K562 (cell line): Measurements from ENCODE around the gene RASGRP4. TPM values are rescaled to one million over a fixed set of nuclear protein-coding genes. Genes with fewer than 3 reads are reported as not detected.

Experiments
- ASH1L ChIP-seq: fragments of 450-650 bp; IDR thresholded peaks from 2 replicates; pipeline ENCODE4 v1.6.1; 2018; ENCODE audit warnings: borderline replicate concordance, mild to moderate bottlenecking, low read depth; ENCODE audit not compliant: partially characterized antibody
- ATF3 ChIP-seq, 2 experiments: fragments of 450-650 bp in 1 of 2; sonication (generic) in 1 of 2; formaldehyde crosslinking in 1 of 2; IDR thresholded peaks in 1 of 2; conservative IDR thresholded peaks in 1 of 2; 2 replicates each; pipeline versions ENCODE4 v1.6.1 to v1.8.1; 2016 to 2023; ENCODE audit warnings: mild to moderate bottlenecking in 2 of 2, moderate library complexity in 2 of 2, inconsistent platforms in 1 of 2, missing genetic modification reagents in 1 of 2
- CHD2 ChIP-seq: IDR thresholded peaks from 2 replicates; pipeline ENCODE4 v1.6.1; 2011; ENCODE audit warnings: low read depth, low read length
- EP400 ChIP-seq: fragments of 450-650 bp; IDR thresholded peaks from 2 replicates; pipeline ENCODE4 v1.6.1; 2017; ENCODE audit warnings: antibody characterized with exemption, mild to moderate bottlenecking, moderate library complexity
- GABPA ChIP-seq: fragments of 200-800 bp; sonication (Bioruptor generic); conservative IDR thresholded peaks from 2 replicates; pipeline ENCODE4 v1.6.1; 2016; ENCODE audit warnings: low read depth, missing genetic modification characterization, missing compliant biosample characterization
- HDAC8 ChIP-seq: fragments of 450-650 bp; IDR thresholded peaks from 2 replicates; pipeline ENCODE4 v1.6.1; 2016; ENCODE audit warnings: mild to moderate bottlenecking, missing genetic modification characterization, moderate library complexity, missing compliant biosample characterization
- HEY1 ChIP-seq: fragments of 250-450 bp; sonication (Bioruptor Pico); IDR thresholded peaks from 2 replicates; pipeline ENCODE4 v1.5.0; 2020; ENCODE audit warnings: mild to moderate bottlenecking, moderate library complexity, borderline replicate concordance
- HMGN3 ChIP-seq: IDR thresholded peaks from 2 replicates; pipeline ENCODE4 v1.6.1; 2011; ENCODE audit warnings: borderline replicate concordance, low read depth, mild to moderate bottlenecking, mixed read lengths, low read length; ENCODE audit not compliant: insufficient read length; ENCODE audit errors: extremely low read depth
- HNRNPL ChIP-seq: fragments of 200-400 bp; formaldehyde crosslinking; IDR thresholded peaks from 2 replicates; pipeline ENCODE4 v1.6.1; 2017; ENCODE audit warnings: low read depth, mild to moderate bottlenecking, low read length
- KLF6 ChIP-seq: fragments of 250-450 bp; sonication (Bioruptor Pico); IDR thresholded peaks from 2 replicates; pipeline ENCODE4 v1.4.0; 2020; ENCODE audit warnings: mild to moderate bottlenecking, moderate library complexity, borderline replicate concordance
- MLX ChIP-seq, 2 experiments: fragments of 450-650 bp in 1 of 2; sonication (generic) in 1 of 2; formaldehyde crosslinking; conservative IDR thresholded peaks; 2 replicates each; pipeline versions ENCODE4 v1.4.0 to v1.8.1; 2020 to 2022; ENCODE audit warnings: mild to moderate bottlenecking in 1 of 2, missing genetic modification reagents in 1 of 2
- NCOA2 ChIP-seq, 2 experiments: fragments of 450-650 bp; IDR thresholded peaks; 2 replicates each; pipeline ENCODE4 v1.6.1; 2018; ENCODE audit warnings: mild to moderate bottlenecking in 2 of 2, moderate library complexity in 1 of 2; ENCODE audit not compliant: partially characterized antibody in 2 of 2
- PATZ1 ChIP-seq: fragments of 250-450 bp; sonication (Bioruptor Pico); IDR thresholded peaks from 2 replicates; pipeline ENCODE4 v1.5.0; 2020; ENCODE audit warnings: mild to moderate bottlenecking, borderline replicate concordance
- POLR2AphosphoS5 ChIP-seq: IDR thresholded peaks from 2 replicates; pipeline ENCODE4 v1.6.1; 2011; ENCODE audit warnings: mild to moderate bottlenecking, low read depth, low read length, moderate library complexity; ENCODE audit not compliant: control insufficient read depth, insufficient read depth
- PRPF4 ChIP-seq: fragments of 200-400 bp; formaldehyde crosslinking; IDR thresholded peaks from one replicate; pipeline ENCODE4 v1.6.1; 2017; ENCODE audit warnings: low read length, low read depth, mild to moderate bottlenecking; ENCODE audit not compliant: insufficient read depth, poor library complexity, severe bottlenecking
- SRF ChIP-seq, 2 experiments: fragments of 250-450, 450-650 bp in 1 of 2; sonication (Bioruptor Pico) in 1 of 2; sonication (generic) in 1 of 2; formaldehyde crosslinking; IDR thresholded peaks; 2 replicates each; pipeline versions ENCODE4 v1.5.0 to v1.5.1; 2020 to 2022; ENCODE audit warnings: mild to moderate bottlenecking in 1 of 2, missing genetic modification reagents in 1 of 2
- TOE1 ChIP-seq, 2 experiments: fragments of 450-650 bp in 1 of 2; sonication (generic) in 1 of 2; formaldehyde crosslinking in 1 of 2; IDR thresholded peaks; 2 replicates each; pipeline versions ENCODE4 v1.7.1 to v1.8.0; 2016 to 2022; ENCODE audit warnings: borderline replicate concordance in 2 of 2, mild to moderate bottlenecking in 2 of 2, antibody characterized with exemption in 1 of 2, inconsistent platforms in 1 of 2, low read depth in 1 of 2, missing genetic modification reagents in 1 of 2, moderate library complexity in 1 of 2
- VEZF1 ChIP-seq: fragments of 200-800 bp; sonication (Bioruptor generic); IDR thresholded peaks from 2 replicates; pipeline ENCODE4 v1.6.1; 2017; ENCODE audit warnings: missing genetic modification characterization, missing compliant biosample characterization
- ZFPM2 ChIP-seq: fragments of 250-450 bp; sonication (Bioruptor Pico); IDR thresholded peaks from 2 replicates; pipeline ENCODE4 v1.5.1; 2022; ENCODE audit warnings: mild to moderate bottlenecking
- polyA plus RNA-seq, 8 experiments: library from polyadenylated mRNA; depleted of rRNA in 4 of 8; stranded (reverse) in 5 of 8; unstranded in 3 of 8; fragments of >200 nt; fragmentation: Nextera tagmentation in 2 of 8; fragmentation: Illumina TruSeq in 1 of 8; extraction: Ambion mirVana in 2 of 8; extraction: Trizol in 1 of 8; gene quantifications; 2 replicates each; pipeline versions ENCODE4 v1.2.1 to v1.2.3, GENCODE V29; 2011 to 2014; ENCODE audit warnings: inconsistent platforms in 1 of 8, missing spikeins in 1 of 8
- total RNA-seq, 7 experiments: library from RNA; depleted of rRNA in 6 of 7; stranded (reverse); fragments of >200 nt in 6 of 7; fragmentation: Illumina TruSeq in 2 of 7; extraction: Trizol in 2 of 7; gene quantifications; 2 replicates each; pipeline versions ENCODE4 v1.2.1 to v1.2.3, GENCODE V29; 2011 to 2021; ENCODE audit warnings: low replicate concordance in 1 of 7

Gene RASGRP4
- total and polyA plus RNA-seq, 9 of the 15 experiments (the other 6 are each of a cell fraction or from before 2014, with no cell fraction given), result 0.39 to 4.6 (median 3.8) TPM

- TF ChIP-seq SRF (CRISPR knock-in tag; IDR thresholded peaks at IDR 0.05) (peak in 1 of 2 experiments; percentile 72; a peak in 1 of 4 replicates), HDAC8 (tag) (no peak), VEZF1 (CRISPR knock-in tag) (peak; percentile 93), POLR2AphosphoS5 (0 out of 2 replicates have a peak, but pooled peaks have one; percentile 26), KLF6 (CRISPR knock-in tag) (no peak), ASH1L (peak; percentile 66), HEY1 (no peak), PATZ1 (no peak), EP400 (peak; percentile 86; the same call in 1 of the 2 replicates), MLX (CRISPR knock-in tag; conservative IDR thresholded peaks at IDR 0.05) (0 out of 4 replicates have a peak, but pooled peaks of 1 of the 2 experiments have one; percentile 77), HNRNPL (peak; percentile 83; the same call in 1 of the 2 replicates), CHD2 (peak; percentile 70), HMGN3 (peak; percentile 51), ATF3 (IDR thresholded peaks at IDR 0.05) (no peak), ATF3 (CRISPR knock-in tag; conservative IDR thresholded peaks at IDR 0.05) (no peak), NCOA2 (IDR thresholded peaks at IDR 0.05; ENCODE audit: partially characterized antibody in 2 of 2) (no peak), GABPA (tag) (peak; percentile 55; the same call in 1 of the 2 replicates), ZFPM2 (0 out of 2 replicates have a peak, but pooled peaks have one; percentile 60), PRPF4 (peak; percentile 70), TOE1 (IDR thresholded peaks at IDR 0.05; ENCODE audit: borderline replicate concordance) (peak; percentile 15; the same call in 1 of the 2 replicates), TOE1 (CRISPR knock-in tag; IDR thresholded peaks at IDR 0.05; ENCODE audit: borderline replicate concordance, low read depth) (no peak)
Observed at GRCh38 chr19:38402967-38403674, 22.9 kb downstream of the RASGRP4 start, which contains the start of gene FAM98C (continued).
